Measurements from ENCODE around the gene MSX1. TPM values are rescaled to one million over a fixed set of nuclear protein-coding genes. Genes with fewer than 3 reads are reported as not detected.
A peak's percentile ranks its signal among the peaks of the same experiment; 100 is the strongest.

The MSX1 gene
- total RNA-seq, 4 donors from 2014 or later, result 1.4 to 5.8 (median 3.6) TPM

- H3K4me3 ChIP-seq (ENCODE audit: low read depth, poor library complexity, severe bottlenecking), result no peak overlapping the region
- intact Hi-C loops (cut with DNase I; ENCODE audit: low total_unique reads), result no loop called here
- 3 to 5% methylated on average over 37 to 38 of the region's 46 CpGs for WGBS, 2 donors
- DNase-seq (ENCODE audit: low spot score in 2 of 2), result peak in 1 of 2 donors; percentile 82
- TF ChIP-seq CTCF (IDR thresholded peaks at IDR 0.05) (no peak), POLR2A (IDR thresholded peaks at IDR 0.05) (no peak)
Observed at GRCh38 chr4:4871573-4872313, 12.3 kb downstream of the MSX1 start.

GRCh38 chr4:4872314-4872903, 12.9 kb downstream of the MSX1 start:
- H3K4me3 ChIP-seq (ENCODE audit: low read depth, poor library complexity, severe bottlenecking), result no peak overlapping the region
- intact Hi-C loops (cut with DNase I; ENCODE audit: low total_unique reads), result no loop called here
- 14 to 22% methylated on average over 28 of the region's 28 CpGs for WGBS, 2 donors
- TF ChIP-seq CTCF (IDR thresholded peaks at IDR 0.05) (no peak), POLR2A (IDR thresholded peaks at IDR 0.05) (no peak)
- no peak for DNase-seq (ENCODE audit: low spot score in 2 of 2)

GRCh38 chr4:4873203-4873602, 13.7 kb downstream of the MSX1 start:
- intact Hi-C loops (cut with DNase I; ENCODE audit: low total_unique reads), result no loop called here
- no peak overlapping the region for H3K4me3 ChIP-seq (ENCODE audit: low read depth, poor library complexity, severe bottlenecking)
- no peak for DNase-seq (ENCODE audit: low spot score in 2 of 2)
- WGBS, 2 donors, result 48 to 49% methylated on average over 11 of the region's 11 CpGs
- TF ChIP-seq POLR2A (IDR thresholded peaks at IDR 0.05), result no peak

DNA sequence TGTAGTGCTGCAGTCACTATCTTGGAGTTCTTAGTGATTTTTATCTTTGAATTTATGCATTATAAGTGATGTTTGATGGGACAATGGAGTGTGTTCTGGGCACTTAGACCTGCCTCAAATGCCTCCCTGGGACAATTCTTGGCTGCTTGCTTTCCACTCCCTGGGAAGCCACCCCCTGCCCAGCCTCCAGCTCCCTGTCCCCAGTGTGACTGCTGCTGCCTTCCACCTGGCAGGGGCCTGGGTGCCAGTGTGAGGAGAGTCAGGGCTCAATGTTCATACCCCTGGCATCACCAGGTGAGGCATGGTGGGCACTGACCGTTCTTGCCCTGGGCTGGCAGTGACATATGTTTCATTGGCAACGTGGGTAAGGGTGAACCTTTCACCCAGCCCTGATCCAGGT, 14.8 kb downstream of the MSX1 start:
- WGBS, 2 donors, result 70 to 81% methylated on average over 2 of the region's 2 CpGs
- DNase-seq (ENCODE audit: low spot score in 2 of 2), result no peak
- TF ChIP-seq POLR2A (IDR thresholded peaks at IDR 0.05) (no peak), CTCF (IDR thresholded peaks at IDR 0.05) (no peak)
- intact Hi-C loops (cut with DNase I; ENCODE audit: low total_unique reads), result no loop called here
- H3K4me3 ChIP-seq (ENCODE audit: low read depth, poor library complexity, severe bottlenecking), result no peak overlapping the region

GRCh38 chr4:4875147-4875546, 15.7 kb downstream of the MSX1 start:
- no peak overlapping the region for H3K4me3 ChIP-seq (ENCODE audit: low read depth, poor library complexity, severe bottlenecking)
- intact Hi-C loops (cut with DNase I; ENCODE audit: low total_unique reads), result no loop called here
- no peak for TF ChIP-seq CTCF (IDR thresholded peaks at IDR 0.05)
- 29 to 31% methylated on average over 5 of the region's 5 CpGs for WGBS, 2 donors
- DNase-seq (ENCODE audit: low spot score in 2 of 2), result peak in 1 of 2 donors; percentile 80

- intact Hi-C loops (cut with DNase I; ENCODE audit: low total_unique reads), result no loop called here
- no peak for DNase-seq (ENCODE audit: low spot score in 2 of 2)
- WGBS, 2 donors, result 48 to 53% methylated on average over 5 of the region's 5 CpGs
- TF ChIP-seq POLR2A (IDR thresholded peaks at IDR 0.05) (no peak), CTCF (IDR thresholded peaks at IDR 0.05) (no peak)
- no peak overlapping the region for H3K4me3 ChIP-seq (ENCODE audit: low read depth, poor library complexity, severe bottlenecking)
Observed at GRCh38 chr4:4875611-4876010, 16.1 kb downstream of the MSX1 start.

All from lower leg skin (tissue), 4 donors.